ENCODE measurements around the gene ATL1.
A peak's percentile ranks its signal among the peaks of the same experiment; 100 is the strongest.

The ATL1 gene

GRCh38 chr14:50667684-50667995, 107.7 kb downstream of the ATL1 start:
- TF ChIP-seq ZFX (IDR thresholded peaks at IDR 0.05) (no peak), CTCF (conservative IDR thresholded peaks at IDR 0.05) (peak; percentile 14)
- peak overlapping the region; percentile 80 for H3K27ac ChIP-seq

GRCh38 chr14:50667996-50668825, 108.3 kb downstream of the ATL1 start, which contains the start of gene SAV1:
Gene SAV1 (minus strand): TSS chr14:50668306. CDS start chr14:50667967, 339 bp downstream.
- H3K27ac ChIP-seq = peak within 1 kb of the TSS; percentile 80

GRCh38 chr14:50668826-50669143, 108.8 kb downstream of the ATL1 start:
- TF ChIP-seq ZFX (IDR thresholded peaks at IDR 0.05) = no peak
- TF ChIP-seq CTCF (conservative IDR thresholded peaks at IDR 0.05) = no peak
- H3K27ac ChIP-seq = peak overlapping the region; percentile 80

More at GRCh38 chr14:50667996-50668825, 108.3 kb downstream of the ATL1 start, which contains the start of gene SAV1:
- TF ChIP-seq ZFX (IDR thresholded peaks at IDR 0.05) (peak; percentile 73), CTCF (conservative IDR thresholded peaks at IDR 0.05) (peak; percentile 8)

- TF ChIP-seq CTCF (conservative IDR thresholded peaks at IDR 0.05) (no peak), ZFX (IDR thresholded peaks at IDR 0.05) (no peak)
- H3K27ac ChIP-seq = no peak overlapping the region
Measured at GRCh38 chr14:50669441-50669986, 109.6 kb downstream of the ATL1 start.

- no peak for TF ChIP-seq CTCF (conservative IDR thresholded peaks at IDR 0.05)
- no peak overlapping the region for H3K27ac ChIP-seq
Measured at GRCh38 chr14:50670196-50670865, 110.4 kb downstream of the ATL1 start.

GRCh38 chr14:50670866-50671256, 110.9 kb downstream of the ATL1 start:
- TF ChIP-seq CTCF (conservative IDR thresholded peaks at IDR 0.05) (no peak), ZFX (IDR thresholded peaks at IDR 0.05) (no peak)
- no peak overlapping the region for H3K27ac ChIP-seq

GRCh38 chr14:50675597-50675996, 115.7 kb downstream of the ATL1 start:
- TF ChIP-seq CTCF (conservative IDR thresholded peaks at IDR 0.05) (no peak), ZFX (IDR thresholded peaks at IDR 0.05) (no peak)
- no peak overlapping the region for H3K27ac ChIP-seq

Measured in C4-2B (cell line).